ENCODE data around the gene GNB2. TPM values are rescaled to one million over a fixed set of nuclear protein-coding genes. Genes with fewer than 3 reads are reported as not detected.
"Not testable (repeated sequence)": the region's sequence is repeated elsewhere in the genome, so short reads cannot be mapped to it uniquely, and the experiment has no call there.

Gene GNB2
- total RNA-seq, 1 donor from 2014 or later, result 500 TPM

- Histone ChIP-seq H3K27me3 (peaks cover 15% of the 10 kb centered on the region), H3K4me1 (no peaks in the 10 kb centered on the region), H3K36me3 (no peaks in the 10 kb centered on the region), H3K4me3 (no peak within 1 kb of the TSS), H3K27ac (no peak within 1 kb of the TSS), H3K9me3 (no peaks in the 10 kb centered on the region)
- no peak for TF ChIP-seq CTCF (IDR thresholded peaks at IDR 0.05)
- intact Hi-C loops (cut with DNase I), result no loop called here
- no peak for DNase-seq (ENCODE audit: low spot score in 2 of 2)
Observed at GRCh38 chr7:100655908-100656674, 17.4 kb upstream of the GNB2 start, which contains the start of gene ACTL6B. TSS of gene ACTL6B (minus strand) at chr7:100656448. CDS start at chr7:100656354, 94 bp downstream.

GRCh38 chr7:100662194-100662776 lies 11.3 kb upstream of the GNB2 start:
- H3K4me1 ChIP-seq; H3K27ac ChIP-seq; H3K36me3 ChIP-seq; H3K9me3 ChIP-seq; H3K27me3 ChIP-seq; DNase-seq (ENCODE audit: low spot score in 2 of 2); H3K4me3 ChIP-seq; intact Hi-C loops (cut with DNase I): not testable (repeated sequence)

GRCh38 chr7:100665168-100665726 lies 8.3 kb upstream of the GNB2 start:
- Histone ChIP-seq H3K27ac (no peak overlapping the region), H3K36me3 (no peaks in the 10 kb centered on the region), H3K4me3 (no peak overlapping the region), H3K4me1 (peaks cover 0 to 3% of the 10 kb centered on the region in 2 donors), H3K9me3 (no peaks in the 10 kb centered on the region), H3K27me3 (no peaks in the 10 kb centered on the region)
- TF ChIP-seq CTCF (IDR thresholded peaks at IDR 0.05), result no peak
- no peak for DNase-seq (ENCODE audit: low spot score in 2 of 2)
- intact Hi-C loops (cut with DNase I), result no loop called here

GRCh38 chr7:100667331-100668068 lies 6.0 kb upstream of the GNB2 start:
- peaks cover 0 to 3% of the 10 kb centered on the region in 2 donors for H3K4me1 ChIP-seq
- no peaks in the 10 kb centered on the region for H3K9me3 ChIP-seq
- intact Hi-C loops (cut with DNase I), result no loop called here
- H3K27ac ChIP-seq, result peak overlapping the region; percentile 49 to 50
- no peaks in the 10 kb centered on the region for H3K27me3 ChIP-seq
- H3K36me3 ChIP-seq, result no peaks in the 10 kb centered on the region
- no peak overlapping the region for H3K4me3 ChIP-seq
- TF ChIP-seq CTCF (IDR thresholded peaks at IDR 0.05), result no peak
- no peak for DNase-seq (ENCODE audit: low spot score in 2 of 2)

- TF ChIP-seq CTCF (IDR thresholded peaks at IDR 0.05), result no peak
- peaks cover 0 to 3% of the 10 kb centered on the region in 2 donors for H3K4me1 ChIP-seq
- intact Hi-C loops (cut with DNase I), result no loop called here
- DNase-seq (ENCODE audit: low spot score in 2 of 2), result no peak
- no peak overlapping the region for H3K4me3 ChIP-seq
- H3K9me3 ChIP-seq, result no peaks in the 10 kb centered on the region
- no peaks in the 10 kb centered on the region for H3K27me3 ChIP-seq
- H3K27ac ChIP-seq, result peak overlapping the region; percentile 16 to 49
- H3K36me3 ChIP-seq, result no peaks in the 10 kb centered on the region
Observed at GRCh38 chr7:100668069-100668449, 5.5 kb upstream of the GNB2 start.

GRCh38 chr7:100669106-100669505 lies 4.4 kb upstream of the GNB2 start:
- intact Hi-C loops (cut with DNase I); H3K4me3 ChIP-seq; H3K9me3 ChIP-seq; H3K27ac ChIP-seq; H3K36me3 ChIP-seq; DNase-seq (ENCODE audit: low spot score in 2 of 2); H3K4me1 ChIP-seq; H3K27me3 ChIP-seq: not testable (repeated sequence)

Measured in ascending aorta (tissue), 2 donors.